ENCODE measurements around the gene WDFY4. TPM values are rescaled to one million over a fixed set of nuclear protein-coding genes. Genes with fewer than 3 reads are reported as not detected.

Gene WDFY4
- total RNA-seq, 1 experiment from 2014 or later = not detected

- H3K4me1 Mint-ChIP-seq = no peaks in the 10 kb centered on the region
- no peak overlapping the region for H3K4ac ChIP-seq (ENCODE audit: low read depth, low read length)
- H2BK12ac ChIP-seq (ENCODE audit: insufficient read length, low read depth, low read length) = no peak overlapping the region
- H3K4me3 Mint-ChIP-seq = no peak overlapping the region
- no peak overlapping the region for H2AFZ ChIP-seq (ENCODE audit: low read length)
- no CpG with 5 or more reads among the region's 4 CpGs for WGBS (ENCODE audit: extremely low coverage, insufficient read length, low lambda C conversion rate)
- no peaks in the 10 kb centered on the region for H3K4me1 ChIP-seq (ENCODE audit: insufficient read depth, low read length)
- H3K9me3 Mint-ChIP-seq = peaks cover 14 to 16% of the 10 kb centered on the region in 2 experiments
- H2BK120ac ChIP-seq (ENCODE audit: low read depth, low read length, poor library complexity, severe bottlenecking) = no peak overlapping the region
- H3K27ac ChIP-seq (ENCODE audit: insufficient read length, low read depth, low read length) = no peak overlapping the region
- peaks cover 3% of the 10 kb centered on the region; the same call in 1 of the 2 replicates for H3K27me3 Mint-ChIP-seq (ENCODE audit: low read depth)
- no peak overlapping the region for H2BK5ac ChIP-seq (ENCODE audit: insufficient read length, low read length)
- no peaks in the 10 kb centered on the region for H3K9me3 ChIP-seq (ENCODE audit: control insufficient read depth, low read depth, low read length)
- no peak overlapping the region for H4K8ac ChIP-seq (replicated peaks; ENCODE audit: insufficient read length, low read depth, low read length)
- TF ChIP-seq CTCF (conservative IDR thresholded peaks at IDR 0.05) = no peak
- H3K79me1 ChIP-seq (ENCODE audit: insufficient read depth, low read depth, low read length, poor library complexity, severe bottlenecking) = no peaks in the 10 kb centered on the region
- H4K20me1 ChIP-seq (ENCODE audit: control insufficient read depth, insufficient read depth, insufficient read length) = no peaks in the 10 kb centered on the region
- H2BK15ac ChIP-seq (ENCODE audit: low read depth, low read length) = no peak overlapping the region
- no peak for DNase-seq
- H3K18ac ChIP-seq (ENCODE audit: insufficient read length, low read depth, low read length) = no peak overlapping the region
- no peak overlapping the region for H3K14ac ChIP-seq (ENCODE audit: insufficient read depth, low read length)
- no peak overlapping the region for H3K23ac ChIP-seq (ENCODE audit: insufficient read length, low read depth, low read length)
- H3K27me3 ChIP-seq (ENCODE audit: insufficient read depth, low read length) = no peaks in the 10 kb centered on the region
- no peaks in the 10 kb centered on the region for H3K23me2 ChIP-seq (ENCODE audit: insufficient read length, low read depth, low read length, poor library complexity, severe bottlenecking)
- no peak overlapping the region for H3K9ac ChIP-seq (ENCODE audit: extremely low read depth, insufficient read length, low read length)
- no peak overlapping the region for H2AK5ac ChIP-seq (ENCODE audit: insufficient read length, low read length)
- peaks cover 2 to 8% (median 4%) of the 10 kb centered on the region in 3 experiments; a peak in 6 of 7 replicates for H3K36me3 Mint-ChIP-seq (ENCODE audit: insufficient read depth in 1 of 3, low read depth in 3 of 3)
- no peak overlapping the region for H3K4me2 ChIP-seq (ENCODE audit: insufficient read depth, insufficient read length, low read length)
- H4K91ac ChIP-seq (ENCODE audit: insufficient read length, low read depth, low read length) = no peak overlapping the region
- H4K5ac ChIP-seq (ENCODE audit: insufficient read length, low read depth, low read length) = no peak overlapping the region
- H3T11ph ChIP-seq (ENCODE audit: low read length) = no peak overlapping the region
- H3K79me2 ChIP-seq (ENCODE audit: insufficient read depth, low read length) = no peaks in the 10 kb centered on the region
- H3K56ac ChIP-seq (ENCODE audit: insufficient read length, low read depth, low read length) = no peak overlapping the region
- no peak overlapping the region for H3K27ac Mint-ChIP-seq
- H2BK20ac ChIP-seq (ENCODE audit: low read depth, low read length, poor library complexity, severe bottlenecking) = no peak overlapping the region
Measured at GRCh38 chr10:48638739-48639527, 45.7 kb upstream of the WDFY4 start.

Measured in H9 (cell line).